Stomach smooth muscle (tissue), 2 donors: ENCODE measurements around the gene ARPP19.
"Not testable (repeated sequence)": the region's sequence is repeated elsewhere in the genome, so short reads cannot be mapped to it uniquely, and the experiment has no call there.

Source experiments
- H3K27ac ChIP-seq: one replicate; pipeline ENCODE4 v1.7.0; 2013; ENCODE audit warnings: mild to moderate bottlenecking, low read length, inconsistent platforms
- H3K27me3 ChIP-seq, 2 donors: one replicate each; pipeline ENCODE4 v1.7.0; 2013; ENCODE audit warnings: low read length in 2 of 2; ENCODE audit not compliant: insufficient read depth in 2 of 2, control insufficient read depth in 1 of 2
- H3K36me3 ChIP-seq, 2 donors: one replicate each; pipeline ENCODE4 v1.7.0; 2013; ENCODE audit warnings: low read length in 2 of 2; ENCODE audit not compliant: control insufficient read depth in 2 of 2, insufficient read depth in 2 of 2
- H3K4me1 ChIP-seq: one replicate; pipeline ENCODE4 v1.7.0; 2013; ENCODE audit warnings: low read length; ENCODE audit not compliant: control insufficient read depth, insufficient read depth
- H3K4me3 ChIP-seq, 2 donors: one replicate each; pipeline ENCODE4 v1.7.0; 2013; ENCODE audit warnings: low read length in 2 of 2
- H3K9ac ChIP-seq, 2 donors: one replicate each; pipeline ENCODE4 v1.7.0; 2013; ENCODE audit warnings: low read length in 2 of 2, mild to moderate bottlenecking in 1 of 2
- H3K9me3 ChIP-seq, 2 donors: one replicate each; pipeline ENCODE4 v1.7.0; 2013; ENCODE audit warnings: low read length in 2 of 2; ENCODE audit not compliant: control insufficient read depth in 2 of 2
- donor health status: healthy.
- donor health status: Pancreatic carcinoma.

ARPP19 gene

DNA sequence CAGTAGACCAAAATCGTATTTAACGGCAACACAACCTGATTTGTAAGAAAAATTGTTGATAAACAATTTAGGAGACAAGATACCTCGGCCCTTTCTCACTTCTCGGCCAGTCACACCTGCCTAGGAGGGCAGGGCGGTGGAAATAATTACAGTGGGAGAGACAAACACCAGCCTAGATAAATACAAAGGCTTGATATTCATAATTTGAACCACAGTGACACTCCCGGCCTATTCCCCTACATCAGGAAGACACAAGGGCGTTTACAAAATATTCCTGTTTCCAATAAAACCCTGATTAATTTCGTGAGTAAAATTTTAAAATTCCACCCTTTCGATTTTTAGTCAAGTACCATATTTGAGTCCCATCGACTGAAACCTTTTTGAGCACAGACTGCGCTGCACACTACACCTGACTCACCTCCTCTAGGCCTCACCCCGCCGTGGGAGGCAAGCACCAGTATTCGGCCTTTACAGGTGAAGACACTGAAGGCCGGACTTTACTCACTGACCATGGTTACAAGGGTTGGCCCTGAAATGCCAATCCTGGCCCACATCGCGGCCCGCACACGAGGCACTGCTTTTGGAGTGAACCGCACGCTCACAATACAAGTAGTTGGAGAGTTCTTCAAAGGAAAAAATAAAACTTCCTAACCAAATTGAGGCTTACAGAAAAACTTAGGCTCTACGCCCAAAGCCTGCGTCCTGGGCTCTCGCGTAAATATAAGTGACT lies 794 bp downstream of the ARPP19 start:
- peak overlapping the region; percentile 66 to 94 for H3K4me3 ChIP-seq
- no peaks in the 10 kb centered on the region for H3K36me3 ChIP-seq
- no peaks in the 10 kb centered on the region for H3K27me3 ChIP-seq
- H3K4me1 ChIP-seq = peaks cover 20% of the 10 kb centered on the region
- peak overlapping the region; percentile 89 for H3K27ac ChIP-seq
- H3K9me3 ChIP-seq = no peaks in the 10 kb centered on the region
- peak overlapping the region; percentile 95 to 97 for H3K9ac ChIP-seq

DNA sequence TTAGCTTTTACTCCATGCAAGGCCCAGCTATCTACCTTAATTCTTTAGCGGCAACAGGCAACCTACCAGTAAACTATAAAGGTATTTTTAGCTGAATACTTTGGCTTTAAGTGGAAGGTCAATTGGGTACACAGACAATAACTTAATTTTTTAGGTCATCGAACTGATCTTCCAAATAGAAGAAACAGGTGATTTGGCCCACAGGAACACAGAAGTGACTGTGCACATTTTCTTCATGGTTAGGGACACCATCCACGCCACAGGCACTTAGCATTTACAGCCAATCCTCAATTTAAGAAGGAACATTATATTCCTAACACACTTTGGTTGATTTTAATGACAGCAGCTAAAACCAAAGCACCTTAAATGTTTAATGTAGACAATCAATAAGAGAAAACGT lies 1.9 kb downstream of the ARPP19 start:
- no peaks in the 10 kb centered on the region for H3K9me3 ChIP-seq
- H3K4me3 ChIP-seq = peak overlapping the region; percentile 66 to 94
- H3K27me3 ChIP-seq = no peaks in the 10 kb centered on the region
- H3K36me3 ChIP-seq = no peaks in the 10 kb centered on the region
- no peak overlapping the region for H3K27ac ChIP-seq
- H3K4me1 ChIP-seq = peaks cover 20% of the 10 kb centered on the region
- peak overlapping the region in 1 of 2 donors; percentile 95 for H3K9ac ChIP-seq

DNA sequence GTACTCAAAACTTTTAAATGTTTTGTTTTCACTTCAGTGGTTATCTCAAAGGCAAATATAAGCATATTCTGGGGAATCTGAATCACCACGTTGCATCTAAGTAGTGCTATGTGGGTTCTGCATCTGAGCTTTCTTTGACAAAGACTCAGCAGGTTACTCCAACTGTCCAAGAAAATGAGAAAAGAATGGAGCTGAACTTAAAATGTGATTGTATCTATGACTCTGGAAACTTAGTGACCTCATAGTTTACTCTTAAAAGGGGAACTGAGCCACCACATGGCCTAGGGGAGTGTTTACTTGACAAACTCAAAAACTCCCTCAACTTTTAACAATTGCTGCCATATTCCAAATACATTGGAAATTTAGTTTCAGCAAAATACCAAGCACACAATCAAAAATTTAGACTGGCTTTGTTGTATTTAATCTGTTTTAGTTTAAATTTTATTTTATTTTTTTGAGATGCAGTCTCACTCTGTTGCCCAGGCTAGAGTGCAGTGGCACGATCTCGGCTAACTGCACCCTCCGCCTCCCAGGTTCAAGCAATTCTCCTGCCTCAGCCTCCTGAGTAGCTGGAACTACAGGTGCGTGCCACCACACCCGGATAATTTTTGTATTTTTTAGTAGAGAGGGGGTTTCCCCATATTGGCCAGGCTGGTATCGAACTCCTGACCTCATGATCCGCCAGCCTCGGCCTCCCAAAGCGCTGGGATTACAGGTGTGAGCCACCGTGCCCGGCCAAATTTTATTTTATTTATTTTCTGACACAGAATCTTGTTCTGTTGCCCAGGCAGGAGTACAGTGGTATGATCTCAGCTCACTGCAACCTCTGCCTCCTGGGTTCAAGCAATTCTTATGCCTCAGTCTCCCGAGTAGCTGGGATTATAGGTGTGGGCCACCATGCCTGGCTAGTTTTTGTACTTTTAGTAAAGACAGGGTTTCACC lies 3.1 kb downstream of the ARPP19 start:
- not testable (repeated sequence) for H3K27me3 ChIP-seq, H3K27ac ChIP-seq, H3K9ac ChIP-seq, H3K9me3 ChIP-seq, H3K4me3 ChIP-seq, H3K36me3 ChIP-seq
- H3K4me1 ChIP-seq = peaks cover 23% of the 10 kb centered on the region

DNA sequence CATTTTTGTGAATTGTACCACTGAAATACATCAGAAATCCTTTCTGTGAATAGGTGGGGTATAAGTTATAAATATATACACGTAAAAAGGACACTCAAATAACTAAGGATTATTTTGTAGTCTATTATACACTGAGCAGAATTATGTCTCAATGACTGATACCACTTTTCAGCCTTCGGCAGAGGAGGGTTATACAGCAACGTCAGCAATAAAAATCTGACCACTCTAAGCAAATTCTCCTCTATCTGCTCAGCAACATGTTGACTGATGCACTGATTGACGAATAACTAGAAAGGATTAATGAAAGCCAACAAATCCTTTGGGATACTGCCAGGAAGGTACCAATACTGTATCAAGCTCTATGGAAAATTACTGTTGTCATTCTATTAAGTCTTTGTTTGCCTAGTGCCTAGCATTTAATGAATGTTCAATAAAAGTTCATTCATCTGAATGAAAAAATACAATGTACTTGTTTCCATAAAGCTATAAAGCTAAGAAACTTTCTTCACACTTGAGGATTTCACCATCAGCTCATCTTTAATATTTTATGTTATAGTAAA lies 5.2 kb downstream of the ARPP19 start:
- Histone ChIP-seq H3K27ac (no peak overlapping the region), H3K36me3 (no peaks in the 10 kb centered on the region), H3K4me1 (peaks cover 26% of the 10 kb centered on the region), H3K9ac (no peak overlapping the region), H3K4me3 (no peak overlapping the region), H3K27me3 (no peaks in the 10 kb centered on the region), H3K9me3 (no peaks in the 10 kb centered on the region)

DNA sequence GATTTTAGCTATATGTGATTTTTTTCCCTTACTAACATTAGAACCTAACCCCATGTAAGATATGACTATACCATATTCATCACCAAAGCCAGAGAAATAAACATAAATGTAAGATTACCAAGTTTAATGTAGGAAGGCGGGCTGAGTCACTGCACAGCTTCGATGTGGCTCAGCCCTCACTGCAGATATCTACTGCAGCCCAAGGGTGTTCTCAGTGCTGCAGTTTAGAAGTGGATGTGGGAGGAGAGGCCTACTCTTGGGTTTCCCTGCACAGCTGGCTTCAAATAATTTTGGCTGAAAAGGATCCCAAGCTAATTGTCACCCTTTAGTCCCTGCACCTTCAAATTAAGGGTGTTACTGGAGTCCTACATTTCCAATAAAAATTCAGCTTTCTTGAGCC lies 9.3 kb downstream of the ARPP19 start:
- Histone ChIP-seq H3K27me3 (no peaks in the 10 kb centered on the region), H3K27ac (no peak overlapping the region)

DNA sequence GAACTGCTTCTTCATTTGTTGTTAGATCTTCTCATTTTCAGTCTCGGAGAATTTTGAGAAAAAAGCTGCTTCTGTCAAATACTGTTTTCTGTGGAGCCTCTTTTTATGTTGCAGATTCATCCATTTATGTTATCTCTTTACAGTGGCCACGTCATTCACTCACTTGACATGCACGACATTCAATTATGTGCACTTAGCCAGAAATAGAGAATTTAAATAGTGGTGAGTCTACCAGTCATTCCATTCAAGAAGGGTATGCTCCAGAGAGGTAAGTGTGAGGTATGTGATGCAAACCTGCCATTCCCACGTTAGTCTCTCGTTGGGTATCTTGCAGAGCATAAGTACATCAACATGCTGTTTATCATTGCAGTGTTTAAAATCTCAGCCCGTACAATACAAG lies 9.8 kb downstream of the ARPP19 start:
- no peaks in the 10 kb centered on the region for H3K27me3 ChIP-seq
- H3K27ac ChIP-seq = no peak overlapping the region
- H3K4me1 ChIP-seq = peaks cover 9% of the 10 kb centered on the region
- H3K4me3 ChIP-seq = no peak overlapping the region
- no peak overlapping the region for H3K9ac ChIP-seq
- H3K36me3 ChIP-seq = peaks cover 0 to 4% of the 10 kb centered on the region in 2 donors
- no peaks in the 10 kb centered on the region for H3K9me3 ChIP-seq

More for the DNA sequence above, 9.3 kb downstream of the ARPP19 start:
- H3K4me1 ChIP-seq = peaks cover 13% of the 10 kb centered on the region
- no peak overlapping the region for H3K4me3 ChIP-seq
- H3K36me3 ChIP-seq = peaks cover 0 to 4% of the 10 kb centered on the region in 2 donors
- no peak overlapping the region for H3K9ac ChIP-seq
- H3K9me3 ChIP-seq = no peaks in the 10 kb centered on the region

DNA sequence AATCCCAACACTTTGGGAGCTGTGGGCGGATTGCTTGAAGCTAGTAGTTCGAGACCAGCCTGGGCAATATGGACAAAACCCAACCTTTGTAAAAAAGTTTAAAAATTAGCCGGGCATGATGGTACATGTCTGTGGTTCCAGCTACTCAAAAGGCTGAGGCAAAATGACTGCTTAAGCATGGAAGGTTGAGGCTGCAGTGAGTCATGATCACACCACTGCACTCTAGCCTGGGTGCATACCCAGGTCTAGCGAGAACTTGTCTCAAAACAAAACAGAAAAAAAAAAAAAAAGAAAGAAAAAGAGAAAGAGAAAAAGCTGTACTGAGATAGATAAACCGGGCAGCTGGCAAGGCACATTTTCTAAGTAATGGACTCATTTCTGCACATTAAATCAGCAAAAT lies 10.6 kb downstream of the ARPP19 start:
- Histone ChIP-seq H3K27ac (no peak overlapping the region), H3K27me3 (no peaks in the 10 kb centered on the region), H3K4me3 (no peak overlapping the region), H3K9me3 (no peaks in the 10 kb centered on the region), H3K36me3 (peaks cover 0 to 4% of the 10 kb centered on the region in 2 donors), H3K9ac (no peak overlapping the region), H3K4me1 (peaks cover 7% of the 10 kb centered on the region)

DNA sequence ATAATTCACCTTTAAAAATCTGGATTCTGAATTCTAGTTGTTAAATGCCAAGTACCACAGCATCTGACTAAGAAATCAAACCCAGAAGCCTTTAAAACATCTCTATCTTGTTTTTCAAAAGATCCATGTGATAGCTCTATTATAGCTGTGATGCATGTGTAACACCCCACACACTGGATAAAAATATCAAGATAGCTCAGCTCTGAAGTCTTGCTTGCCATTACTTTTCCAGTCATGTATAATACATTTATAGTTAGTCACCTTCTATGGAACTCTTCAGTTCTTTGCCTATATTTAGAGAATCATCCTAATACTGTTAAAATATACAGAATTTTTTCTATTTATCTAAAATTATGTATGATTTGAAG lies 11.6 kb downstream of the ARPP19 start:
- no peak overlapping the region for H3K9ac ChIP-seq

DNA sequence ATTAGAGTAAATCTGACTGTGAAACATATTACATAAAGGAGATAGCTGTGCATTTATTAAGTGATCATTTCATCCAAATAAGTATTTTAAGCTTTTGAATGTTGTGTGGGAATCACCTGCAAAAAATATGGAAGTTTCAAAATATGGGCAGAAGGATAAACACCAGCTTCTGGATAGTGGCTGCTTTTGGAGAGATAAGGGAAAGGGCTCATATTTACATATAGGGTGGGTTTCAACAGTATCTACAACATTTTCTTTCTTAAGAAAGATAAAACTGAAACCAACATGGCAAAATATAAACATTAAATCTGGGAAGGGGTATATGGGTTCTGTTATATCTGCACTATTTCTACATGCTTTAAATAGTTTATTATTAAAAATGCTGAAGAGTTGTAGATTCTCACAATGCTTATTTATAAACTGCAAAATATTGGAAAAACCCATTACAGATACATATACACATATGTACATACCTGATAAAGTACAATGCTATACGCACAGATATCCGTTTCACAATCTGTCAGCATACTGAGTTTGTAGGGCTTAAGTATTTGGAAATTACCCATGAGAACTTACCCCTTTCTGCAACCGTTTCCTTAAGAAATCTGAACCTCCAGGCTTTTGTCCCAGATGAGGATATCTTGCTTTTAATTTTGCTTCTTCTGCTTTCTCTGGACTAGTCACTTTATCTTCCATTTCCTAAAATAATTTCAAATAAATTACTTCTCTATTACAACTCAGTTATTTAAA lies 12.1 kb downstream of the ARPP19 start:
- no peak overlapping the region for H3K4me3 ChIP-seq
- H3K27ac ChIP-seq = no peak overlapping the region
- H3K27me3 ChIP-seq = no peaks in the 10 kb centered on the region
- peaks cover 7% of the 10 kb centered on the region for H3K4me1 ChIP-seq
- H3K36me3 ChIP-seq = peaks cover 5% of the 10 kb centered on the region in 2 donors
- H3K9me3 ChIP-seq = no peaks in the 10 kb centered on the region
- no peak overlapping the region for H3K9ac ChIP-seq

More for the DNA sequence above, 11.6 kb downstream of the ARPP19 start:
- no peaks in the 10 kb centered on the region for H3K27me3 ChIP-seq
- H3K4me1 ChIP-seq = peaks cover 7% of the 10 kb centered on the region
- no peaks in the 10 kb centered on the region for H3K9me3 ChIP-seq
- no peak overlapping the region for H3K4me3 ChIP-seq
- H3K27ac ChIP-seq = no peak overlapping the region
- H3K36me3 ChIP-seq = peaks cover 0 to 4% of the 10 kb centered on the region in 2 donors

DNA sequence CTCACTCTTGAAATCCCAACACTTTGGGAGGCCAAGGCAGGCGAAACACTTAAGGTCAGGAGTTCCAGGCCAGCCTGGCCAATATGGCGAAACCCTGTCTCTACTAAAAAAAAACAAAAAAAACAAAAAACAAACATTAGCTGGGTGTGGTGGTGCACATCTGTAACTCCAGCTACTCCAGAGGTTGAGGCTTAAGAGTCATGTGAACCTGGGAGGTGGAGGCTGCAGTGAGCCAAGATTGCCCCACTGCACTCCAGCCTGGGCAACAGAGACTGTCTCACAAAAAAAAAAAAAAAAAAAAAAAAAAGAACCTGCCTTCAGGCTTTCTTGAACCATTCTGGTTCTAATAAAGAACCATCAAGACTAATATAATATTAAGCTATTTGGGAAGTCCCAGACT lies 16.5 kb downstream of the ARPP19 start:
- H3K4me3 ChIP-seq = no peak overlapping the region
- H3K9ac ChIP-seq = no peak overlapping the region
- H3K27me3 ChIP-seq = no peaks in the 10 kb centered on the region
- no peak overlapping the region for H3K27ac ChIP-seq
- peaks cover 13 to 17% of the 10 kb centered on the region in 2 donors for H3K36me3 ChIP-seq
- no peaks in the 10 kb centered on the region for H3K4me1 ChIP-seq
- H3K9me3 ChIP-seq = no peaks in the 10 kb centered on the region
